OCI-M1 (cell line): ENCODE results near the gene RPRD1A.
"Not testable (repeated sequence)": the region's sequence is repeated elsewhere in the genome, so short reads cannot be mapped to it uniquely, and the experiment has no call there.

ENCODE experiments used
- DNase-seq: peaks from one replicate; lab custom pipeline; 2025; lab: John Stamatoyannopoulos, UW

RPRD1A gene

GRCh38 chr18:35969676-35970075 lies 97.7 kb downstream of the RPRD1A start:
- peak; percentile 54 for DNase-seq

GRCh38 chr18:35968278-35968880 lies 99.0 kb downstream of the RPRD1A start:
- DNase-seq = peak; percentile 7

- DNase-seq = not testable (repeated sequence)
Measured at GRCh38 chr18:35967866-35968265, 99.5 kb downstream of the RPRD1A start.

GRCh38 chr18:35964319-35964718 lies 103.0 kb downstream of the RPRD1A start:
- no peak for DNase-seq

- no peak for DNase-seq
Measured at GRCh38 chr18:35962320-35962719, 105.0 kb downstream of the RPRD1A start.

- no peak for DNase-seq
Measured at GRCh38 chr18:35956226-35956625, 111.1 kb downstream of the RPRD1A start.

- no peak for DNase-seq
Measured at GRCh38 chr18:35953688-35954087, 113.7 kb downstream of the RPRD1A start.

GRCh38 chr18:35950628-35950982 lies 116.8 kb downstream of the RPRD1A start:
- no peak for DNase-seq

GRCh38 chr18:35949903-35950627 lies 117.3 kb downstream of the RPRD1A start:
- DNase-seq = peak; percentile 37

- DNase-seq = no peak
Measured at GRCh38 chr18:35949090-35949489, 118.3 kb downstream of the RPRD1A start.

GRCh38 chr18:35948080-35948479 lies 119.3 kb downstream of the RPRD1A start:
- no peak for DNase-seq

GRCh38 chr18:35942661-35943060 lies 124.7 kb downstream of the RPRD1A start:
- DNase-seq = no peak

- DNase-seq = no peak
Measured at GRCh38 chr18:35942133-35942532, 125.2 kb downstream of the RPRD1A start.

GRCh38 chr18:35941299-35941698 lies 126.1 kb downstream of the RPRD1A start:
- DNase-seq = no peak
